Heart left ventricle (tissue), 16 donors: ENCODE results near the gene CYP11A1. TPM values are rescaled to one million over a fixed set of nuclear protein-coding genes. Genes with fewer than 3 reads are reported as not detected.

Experiments used
- ATAC-seq, 4 donors: fragments of 200-7000 bp; cut with Tn5 transposase; one replicate each; pipeline ENCODE4 v1.9.1; 2020 to 2022; ENCODE audit warnings: moderate library complexity in 4 of 4, mild to moderate bottlenecking in 3 of 4, moderate number of reproducible peaks in 1 of 4
- DNase-seq, 5 donors: peaks; one replicate each; pipeline ENCODE4 v3.0.0-alpha.2; 2020
- H3K27ac ChIP-seq, 12 donors: fragments of 200-600 bp; sonication (generic) in 4 of 12; one replicate each; pipeline versions ENCODE4 v1.5.0 to v1.8.0; 2016 to 2022; ENCODE audit warnings: mild to moderate bottlenecking in 2 of 12
- H3K27me3 ChIP-seq, 9 donors: fragments of 200-600 bp; sonication (generic) in 2 of 9; one replicate each; pipeline versions ENCODE4 v1.5.1 to v1.8.0; 2016 to 2022; ENCODE audit warnings: mild to moderate bottlenecking in 3 of 9
- H3K36me3 ChIP-seq, 9 donors: fragments of 200-600 bp; sonication (generic) in 2 of 9; one replicate each; pipeline versions ENCODE4 v1.5.0 to v1.8.0; 2018 to 2022; ENCODE audit warnings: mild to moderate bottlenecking in 2 of 9
- H3K4me1 ChIP-seq, 12 donors: fragments of 200-600 bp; sonication (generic) in 4 of 12; one replicate each; pipeline versions ENCODE4 v1.5.0 to v1.8.0; 2016 to 2022; ENCODE audit warnings: mild to moderate bottlenecking in 3 of 12
- H3K4me3 ChIP-seq, 12 donors: fragments of 200-600 bp; sonication (generic) in 4 of 12; one replicate each; pipeline versions ENCODE4 v1.5.0 to v1.8.0; 2017 to 2022; ENCODE audit warnings: mild to moderate bottlenecking in 9 of 12, moderate library complexity in 4 of 12
- H3K9me3 ChIP-seq, 12 donors: fragments of 200-600 bp; sonication (generic) in 4 of 12; one replicate each; pipeline versions ENCODE4 v1.5.0 to v1.8.0; 2016 to 2022; ENCODE audit warnings: mild to moderate bottlenecking in 1 of 12
- POLR2A ChIP-seq, 2 donors: fragments of 450-650 bp; IDR thresholded peaks; one replicate each; pipeline ENCODE4 v1.6.1; 2017; ENCODE audit warnings: antibody characterized with exemption in 2 of 2, mild to moderate bottlenecking in 2 of 2, moderate library complexity in 2 of 2
- WGBS, 4 donors: extraction: QIAGEN DNeasy Blood & Tissue Kit in 2 of 4; methylation state at CpG; one replicate each; pipeline versions ENCODE4 v1.1.5 to v1.1.7; 2013 to 2018; 5-methylcytosine and 5-hydroxymethylcytosine counted together
- intact Hi-C, 10 donors: fragments of 100-400 bp; cut with DNase I; formaldehyde crosslinking; loops; one replicate each; pipeline versions ENCODE4 v1.11.1 to v1.14.2; 2022
- polyA plus RNA-seq, 2 donors: library from polyadenylated mRNA; stranded (reverse); fragments of 200-250 nt; gene quantifications; one replicate each; pipeline ENCODE4 v1.2.3, GENCODE V29; 2013
- total RNA-seq, 9 donors: library from RNA; depleted of rRNA in 2 of 9; stranded (reverse); fragments of >200 nt in 2 of 9; fragmentation: NEBNext Ultra II Directional in 3 of 9; extraction: Animal tissue kit (Norgen Biotek cat#: 25700) in 3 of 9; gene quantifications; one replicate each; pipeline versions ENCODE4 v1.1.0 to v1.2.4, GENCODE V29; 2016 to 2023
- TF ChIP-seq, protein P1 (sequence below), 12 donors: fragments of 200-600 bp; sonication (generic) in 4 of 12; IDR thresholded peaks; one replicate each; pipeline versions ENCODE4 v1.5.0 to v1.8.0; 2018 to 2022; ENCODE audit warnings: antibody characterized with exemption in 12 of 12, mild to moderate bottlenecking in 5 of 12
- donor health status: ischemic (EF 13 %, LVEDD 7.1; RV severe dilation, severe dysfunction).
- donor health status: healthy with polysubstance abuse.
- donor health status: DM: no; HTN: yes; CAD: no.
- donor health status: DM: no; HTN: no; CAD: no.
- donor health status: ischemic (EF 25% LVEDD 6.9; RV normal size, moderate dysfunction).
- donor health status: ischemic (EF 25% LVEDD 5.7; RV mildly dilated, moderate dysfunction).
- donor health status: healthy.
- donor health status: DM: yes; HTN: yes; CAD: no.
- donor health status: ischemic (EF 35%, LVEDD 5.7; RV mildly dilated, moderate dysfunction).
- donor health status: nonischemic (EF 11% LVEDD 7.7; RV severe dilation, severe dysfunction).
- donor health status: DM: yes; HTN: yes; CAD: no.
- donor health status: PGD.
- donor health status: ischemic (EF 29% LVEDD 5.4; RV normal size, mild dysfunction).
- donor health status: nonischemic (EF 23%, LVEDD 6.1; RV moderate dilation, normal function).

CYP11A1 gene
- total and polyA plus RNA-seq, 11 donors, result 0.07 to 3.4 (median 0.87) TPM

DNA sequence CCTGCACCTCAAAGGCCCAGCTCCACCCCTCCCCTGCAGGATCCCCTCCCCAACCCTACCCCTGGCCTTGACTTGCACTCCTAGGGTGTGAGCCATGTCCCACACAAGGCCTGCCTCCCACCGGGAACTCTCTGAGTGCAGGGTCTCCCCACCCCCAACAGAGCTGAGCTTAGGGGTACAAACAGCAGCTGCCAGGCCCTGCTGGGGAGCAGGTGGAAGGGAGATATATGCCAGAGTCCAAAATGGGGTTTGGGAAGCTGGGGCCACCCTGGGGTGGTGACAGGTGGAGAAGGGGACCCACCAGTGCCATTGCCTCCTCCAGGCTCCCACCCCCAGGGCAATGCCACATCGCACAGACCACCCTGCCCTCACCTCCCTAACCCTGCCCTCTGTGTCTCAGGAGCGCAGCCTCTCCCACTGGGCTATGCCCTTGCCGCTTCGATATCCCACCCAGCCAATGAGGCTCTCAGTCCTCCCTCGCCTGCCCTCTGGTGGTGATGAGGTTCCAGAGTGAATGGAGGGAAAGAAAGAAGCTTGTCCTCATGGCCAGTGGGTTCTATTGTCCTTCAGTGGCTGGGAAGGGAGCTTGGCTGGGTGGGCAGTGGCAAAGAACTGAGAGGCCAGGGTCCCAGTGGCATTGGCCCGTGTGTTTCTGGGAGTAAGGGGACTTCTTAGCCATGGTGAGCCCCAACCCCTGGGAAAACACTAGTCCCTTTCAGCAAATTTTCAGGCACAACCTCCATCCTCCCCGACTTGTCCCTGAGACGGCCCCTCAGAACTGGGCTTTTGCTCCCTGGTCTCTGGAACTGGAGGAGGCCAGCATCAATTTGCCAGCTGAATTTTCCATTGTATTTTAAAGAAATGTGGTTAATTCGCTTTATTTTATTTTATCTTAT lies 46.8 kb downstream of the CYP11A1 start:
- Histone ChIP-seq H3K4me1 (peaks cover 9 to 49% (median 46%) of the 10 kb centered on the region in 12 donors), H3K4me3 (no peak overlapping the region), H3K27ac (peak overlapping the region in 10 of 12 donors; percentile 19 to 90 (median 80)), H3K36me3 (no peaks in the 10 kb centered on the region), H3K27me3 (no peaks in the 10 kb centered on the region), H3K9me3 (no peaks in the 10 kb centered on the region)
- DNase-seq (peak in 4 of 5 donors; percentile 57 to 64 (median 59)), ATAC-seq (peak in 2 of 4 donors; percentile 14 to 21)
- 72 to 78% (median 75%) methylated on average over 9 to 10 of the region's 10 CpGs for WGBS, 4 donors
- intact Hi-C loops, result loop anchor here (1.0 to 10.0 kb wide), 7 partner anchors 192 to 348 kb away; no protein-coding TSS in a partner anchor
- TF ChIP-seq POLR2A (IDR thresholded peaks at IDR 0.05), result no peak
- TF ChIP-seq, protein P1, sequence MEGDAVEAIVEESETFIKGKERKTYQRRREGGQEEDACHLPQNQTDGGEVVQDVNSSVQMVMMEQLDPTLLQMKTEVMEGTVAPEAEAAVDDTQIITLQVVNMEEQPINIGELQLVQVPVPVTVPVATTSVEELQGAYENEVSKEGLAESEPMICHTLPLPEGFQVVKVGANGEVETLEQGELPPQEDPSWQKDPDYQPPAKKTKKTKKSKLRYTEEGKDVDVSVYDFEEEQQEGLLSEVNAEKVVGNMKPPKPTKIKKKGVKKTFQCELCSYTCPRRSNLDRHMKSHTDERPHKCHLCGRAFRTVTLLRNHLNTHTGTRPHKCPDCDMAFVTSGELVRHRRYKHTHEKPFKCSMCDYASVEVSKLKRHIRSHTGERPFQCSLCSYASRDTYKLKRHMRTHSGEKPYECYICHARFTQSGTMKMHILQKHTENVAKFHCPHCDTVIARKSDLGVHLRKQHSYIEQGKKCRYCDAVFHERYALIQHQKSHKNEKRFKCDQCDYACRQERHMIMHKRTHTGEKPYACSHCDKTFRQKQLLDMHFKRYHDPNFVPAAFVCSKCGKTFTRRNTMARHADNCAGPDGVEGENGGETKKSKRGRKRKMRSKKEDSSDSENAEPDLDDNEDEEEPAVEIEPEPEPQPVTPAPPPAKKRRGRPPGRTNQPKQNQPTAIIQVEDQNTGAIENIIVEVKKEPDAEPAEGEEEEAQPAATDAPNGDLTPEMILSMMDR (IDR thresholded peaks at IDR 0.05), result peak; percentile 38 to 74 (median 61)

DNA sequence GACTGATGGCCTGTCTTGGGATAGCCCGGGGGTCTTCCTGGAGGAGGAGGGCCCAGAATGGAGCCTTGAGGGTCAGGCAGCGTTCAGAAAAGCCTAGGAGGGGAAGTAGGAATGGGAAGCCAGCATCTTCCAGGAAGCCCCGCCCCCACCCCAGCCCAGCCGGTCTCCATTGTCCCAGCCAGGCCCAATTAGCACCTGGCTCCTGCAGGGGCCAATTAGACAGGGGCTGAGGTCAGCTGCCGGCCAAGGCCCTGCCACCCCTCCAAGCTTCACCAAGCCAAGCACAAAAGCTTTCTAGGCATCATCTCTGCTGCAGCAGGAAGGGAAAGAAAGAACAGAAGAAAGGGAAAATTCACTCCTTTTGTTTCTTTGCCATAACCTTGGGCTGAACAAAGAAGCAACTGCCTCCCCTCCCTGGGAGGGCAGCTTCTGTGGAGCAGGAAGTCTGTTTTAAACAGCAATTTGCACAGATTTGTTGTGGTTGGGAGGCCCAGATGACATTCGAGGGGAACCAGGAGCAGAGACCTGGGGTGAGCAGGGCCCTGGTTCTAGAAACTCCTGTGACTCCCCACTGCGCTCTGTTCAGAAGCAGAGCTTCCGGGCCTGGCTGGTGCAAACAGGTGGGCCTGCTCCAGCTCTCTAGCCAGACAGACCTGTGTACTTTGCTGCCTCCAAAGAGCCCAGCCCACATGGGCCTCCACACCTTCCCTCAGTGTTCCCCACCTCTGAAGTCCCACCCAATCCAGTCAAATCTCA lies 47.7 kb downstream of the CYP11A1 start:
- Histone ChIP-seq H3K27me3 (no peaks in the 10 kb centered on the region), H3K4me1 (peaks cover 9 to 57% (median 54%) of the 10 kb centered on the region in 12 donors), H3K36me3 (no peaks in the 10 kb centered on the region), H3K9me3 (no peaks in the 10 kb centered on the region), H3K4me3 (no peak overlapping the region), H3K27ac (peak overlapping the region; percentile 19 to 90 (median 78))
- DNase-seq (peak in 4 of 5 donors; percentile 31 to 47 (median 44)), ATAC-seq (peak in 1 of 4 donors; percentile 13)
- 42 to 65% (median 56%) methylated on average over 6 to 8 of the region's 8 CpGs for WGBS, 4 donors
- no peak for TF ChIP-seq POLR2A (IDR thresholded peaks at IDR 0.05)
- TF ChIP-seq, protein P1 (IDR thresholded peaks at IDR 0.05), result no peak
- intact Hi-C loops, result loop anchor here (1.0 to 10.0 kb wide), 10 partner anchors 141 to 347 kb away; no protein-coding TSS in a partner anchor

DNA sequence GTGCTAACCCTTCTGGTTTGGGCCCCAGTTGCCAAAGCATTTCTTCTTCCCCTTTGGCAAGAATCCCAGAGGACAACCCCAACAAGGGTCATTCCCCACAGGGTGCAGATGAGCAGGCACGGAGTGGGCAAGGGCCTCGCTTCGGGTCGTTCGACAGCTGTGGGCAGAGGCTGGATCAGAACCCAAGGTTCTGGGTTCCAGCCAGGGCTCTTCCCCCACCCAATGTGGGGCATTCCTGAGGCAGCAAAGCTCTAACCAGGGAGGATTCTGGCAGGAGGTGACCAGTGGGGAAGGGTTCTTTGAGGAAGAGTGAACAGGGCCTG lies 48.3 kb downstream of the CYP11A1 start:
- ATAC-seq (no peak), DNase-seq (no peak)
- H3K27me3 ChIP-seq, result no peaks in the 10 kb centered on the region
- H3K4me1 ChIP-seq, result peaks cover 9 to 63% (median 55%) of the 10 kb centered on the region in 12 donors
- H3K27ac ChIP-seq, result peak overlapping the region in 11 of 12 donors; percentile 32 to 90 (median 80)
- no peak overlapping the region for H3K4me3 ChIP-seq
- H3K9me3 ChIP-seq, result no peaks in the 10 kb centered on the region
- 78 to 100% (median 87%) methylated on average over 4 to 5 of the region's 5 CpGs for whole genome bisulfite sequencing, 4 donors
- intact Hi-C loops, result loop anchor here in 4 of 10 donors (2.0 to 10.0 kb wide), 4 partner anchors 140 to 344 kb away; no protein-coding TSS in a partner anchor
- H3K36me3 ChIP-seq, result no peaks in the 10 kb centered on the region
- TF ChIP-seq, protein P1 (IDR thresholded peaks at IDR 0.05), result no peak
- TF ChIP-seq POLR2A (IDR thresholded peaks at IDR 0.05), result no peak
